Endothelial cell of umbilical vein (primary cell): ENCODE results near the gene RTL10. TPM values are rescaled to one million over a fixed set of nuclear protein-coding genes. Genes with fewer than 3 reads are reported as not detected.

Experiments used
- BruUV-seq: library from RNA; stranded (reverse); fragments of 400-500 nt; replicated peaks from 2 replicates; lab custom pipeline; 2021; lab: Mats Ljungman, UMichigan
- CTCF ChIA-PET: fragments of 300-600, 350-600 bp; sonication (Branson Sonifier 250); formaldehyde crosslinking; loops from one replicate; lab custom pipeline; 2021; ENCODE audit warnings: antibody characterized with exemption, inconsistent platforms; lab: Charles Lee
- POLR2A ChIA-PET: fragments of 300-600, 350-600 bp; sonication (Branson Sonifier 250); formaldehyde crosslinking; loops from one replicate; lab custom pipeline; 2021; ENCODE audit warnings: antibody characterized with exemption, inconsistent platforms; lab: Charles Lee
- DNase-seq: peaks from one replicate; pipeline ENCODE4 v3.0.0-alpha.2; 2011; ENCODE audit warnings: low read depth, low spot score
- FAIRE-seq: peaks from 2 replicates; lab custom pipeline; 2011; peaks lifted over from hg19 to GRCh38; lab: Jason Lieb, UNC
- H2AFZ ChIP-seq: 2 replicates; pipeline ENCODE4 v1.6.0; 2012; ENCODE audit warnings: low read depth, low read length, control low read depth, inconsistent platforms
- H3K27ac ChIP-seq: 2 replicates; pipeline ENCODE4 v1.5.1; 2011; ENCODE audit warnings: low read depth, mild to moderate bottlenecking, control low read depth, low read length, moderate library complexity; ENCODE audit not compliant: insufficient read depth
- H3K27me3 ChIP-seq, 2 experiments: 2 replicates each; pipeline versions ENCODE4 v1.6.0 to v1.6.1; 2011; ENCODE audit warnings: low read length in 2 of 2, mixed read lengths in 1 of 2; ENCODE audit not compliant: control insufficient read depth in 2 of 2, insufficient read depth in 2 of 2
- H3K36me3 ChIP-seq, 2 experiments: 2 replicates in 1 of 2; 3 replicates in 1 of 2; pipeline ENCODE4 v1.5.1; 2011; ENCODE audit warnings: low read length in 2 of 2, mild to moderate bottlenecking in 1 of 2, moderate library complexity in 1 of 2; ENCODE audit not compliant: control insufficient read depth in 2 of 2, insufficient read depth in 2 of 2; ENCODE audit errors: extremely low read depth in 1 of 2
- H3K4me1 ChIP-seq: 3 replicates; pipeline ENCODE4 v1.5.1; 2011; ENCODE audit warnings: mild to moderate bottlenecking, low read length; ENCODE audit not compliant: control insufficient read depth, insufficient read depth; ENCODE audit errors: extremely low read depth
- H3K4me2 ChIP-seq: 2 replicates; pipeline ENCODE4 v1.6.1; 2011; ENCODE audit warnings: low read length, control low read depth, mixed read lengths; ENCODE audit not compliant: insufficient read depth
- H3K4me3 ChIP-seq, 3 experiments: fragments of 200-600 bp in 1 of 3; sonication (generic), shearing (Covaris generic) in 1 of 3; replicated peaks in 1 of 3; 2 replicates each; pipeline ENCODE4 v1.5.1; 2011 to 2016; ENCODE audit warnings: control low read depth in 3 of 3, low read length in 3 of 3, mild to moderate bottlenecking in 2 of 3, inconsistent platforms in 1 of 3, low read depth in 1 of 3, moderate library complexity in 1 of 3; ENCODE audit not compliant: insufficient read depth in 1 of 3
- H3K79me2 ChIP-seq: 2 replicates; pipeline ENCODE4 v1.6.0; 2012; ENCODE audit warnings: low read length, inconsistent platforms; ENCODE audit not compliant: control insufficient read depth, insufficient read depth
- H3K9ac ChIP-seq: replicated peaks from 2 replicates; pipeline ENCODE3; 2011; ENCODE audit warnings: low read length, control low read depth; ENCODE audit not compliant: insufficient read depth; ENCODE audit errors: extremely low read depth
- H3K9me1 ChIP-seq: replicated peaks from 3 replicates; pipeline ENCODE4 v1.6.0; 2011; ENCODE audit warnings: mild to moderate bottlenecking, low read length; ENCODE audit not compliant: control insufficient read depth, insufficient read depth; ENCODE audit errors: extremely low read depth
- H3K9me3 ChIP-seq: replicated peaks from 2 replicates; pipeline ENCODE4 v1.5.1; 2012; ENCODE audit warnings: low read length, inconsistent platforms; ENCODE audit not compliant: control insufficient read depth, insufficient read depth
- H4K20me1 ChIP-seq: replicated peaks from 2 replicates; pipeline ENCODE3; 2011; ENCODE audit warnings: mild to moderate bottlenecking, low read length; ENCODE audit not compliant: control insufficient read depth, insufficient read depth; ENCODE audit errors: extremely low read depth
- EZH2 ChIP-seq: IDR thresholded peaks from 2 replicates; pipeline ENCODE4 v1.6.1; 2012; ENCODE audit warnings: borderline replicate concordance, low read depth, mild to moderate bottlenecking, moderate library complexity, low read length, inconsistent platforms; ENCODE audit not compliant: severe bottlenecking
- FOS ChIP-seq: IDR thresholded peaks from 2 replicates; pipeline ENCODE4 v1.6.1; 2011; ENCODE audit warnings: mild to moderate bottlenecking, low read length, moderate library complexity, borderline replicate concordance; ENCODE audit not compliant: insufficient read depth
- GATA2 ChIP-seq: IDR thresholded peaks from 2 replicates; pipeline ENCODE4 v1.7.0; 2011; ENCODE audit warnings: low read depth, mild to moderate bottlenecking, moderate library complexity, mixed read lengths, low read length; ENCODE audit not compliant: insufficient read length, insufficient read depth
- JUN ChIP-seq: IDR thresholded peaks from 2 replicates; pipeline ENCODE4 v1.6.1; 2011; ENCODE audit warnings: borderline replicate concordance, low read depth; ENCODE audit not compliant: insufficient read length, insufficient read depth
- MAX ChIP-seq: IDR thresholded peaks from 2 replicates; pipeline ENCODE4 v1.6.1; 2011; ENCODE audit not compliant: insufficient read depth, insufficient read length
- MYC ChIP-seq: IDR thresholded peaks from one replicate; pipeline ENCODE4 v1.6.1; 2011; ENCODE audit warnings: mild to moderate bottlenecking, low read depth, low read length
- POLR2A ChIP-seq: IDR thresholded peaks from 2 replicates; pipeline ENCODE4 v1.6.1; 2012; ENCODE audit warnings: low read depth, mild to moderate bottlenecking, control low read depth, low read length
- POLR2AphosphoS5 ChIP-seq: IDR thresholded peaks from 2 replicates; pipeline ENCODE4 v1.6.1; 2012; ENCODE audit warnings: low read depth, mild to moderate bottlenecking, control low read depth, low read length, moderate library complexity; ENCODE audit not compliant: insufficient read depth
- dilution Hi-C: fragments of 300-500 bp; cut with MboI; formaldehyde crosslinking; loops from one replicate; pipeline ENCODE4 v1.15.0; 2019; ENCODE audit warnings: low sequenced_read_pairs; ENCODE audit not compliant: extremely low pct_ligation_motif_present
- intact Hi-C: fragments of 100-400 bp; cut with micrococcal nuclease; formaldehyde crosslinking; loops from one replicate; pipeline ENCODE4 v1.10.0; 2022
- polyA plus RNA-seq, 4 experiments: library from polyadenylated mRNA; depleted of rRNA in 3 of 4; stranded (reverse) in 3 of 4; unstranded in 1 of 4; fragments of >200 nt; gene quantifications; 2 replicates each; pipeline versions ENCODE4 v1.2.1 to v1.2.3, GENCODE V29; 2011 to 2012; ENCODE audit warnings: missing spikeins in 1 of 4
- total RNA-seq: library from RNA; stranded (reverse); gene quantifications from 2 replicates; pipeline ENCODE4 v1.2.3, GENCODE V29; 2021
- TF ChIP-seq, protein P1 (sequence below), 2 donors: IDR thresholded peaks; 1 replicate in 1 of 2; 2 replicates in 1 of 2; pipeline ENCODE4 v1.5.1; 2011; ENCODE audit warnings: low read length in 2 of 2, mild to moderate bottlenecking in 2 of 2, moderate library complexity in 2 of 2, control low read depth in 1 of 2, inconsistent platforms in 1 of 2, low read depth in 1 of 2; ENCODE audit not compliant: insufficient read depth in 1 of 2; ENCODE audit errors: extremely low read depth in 1 of 2

The RTL10 gene
- total and polyA plus RNA-seq, 2 donors (not counting 3 experiments of a cell fraction or from before 2014, with no cell fraction given) = 31.9 to 40.8 TPM

- TF ChIP-seq, protein P1, sequence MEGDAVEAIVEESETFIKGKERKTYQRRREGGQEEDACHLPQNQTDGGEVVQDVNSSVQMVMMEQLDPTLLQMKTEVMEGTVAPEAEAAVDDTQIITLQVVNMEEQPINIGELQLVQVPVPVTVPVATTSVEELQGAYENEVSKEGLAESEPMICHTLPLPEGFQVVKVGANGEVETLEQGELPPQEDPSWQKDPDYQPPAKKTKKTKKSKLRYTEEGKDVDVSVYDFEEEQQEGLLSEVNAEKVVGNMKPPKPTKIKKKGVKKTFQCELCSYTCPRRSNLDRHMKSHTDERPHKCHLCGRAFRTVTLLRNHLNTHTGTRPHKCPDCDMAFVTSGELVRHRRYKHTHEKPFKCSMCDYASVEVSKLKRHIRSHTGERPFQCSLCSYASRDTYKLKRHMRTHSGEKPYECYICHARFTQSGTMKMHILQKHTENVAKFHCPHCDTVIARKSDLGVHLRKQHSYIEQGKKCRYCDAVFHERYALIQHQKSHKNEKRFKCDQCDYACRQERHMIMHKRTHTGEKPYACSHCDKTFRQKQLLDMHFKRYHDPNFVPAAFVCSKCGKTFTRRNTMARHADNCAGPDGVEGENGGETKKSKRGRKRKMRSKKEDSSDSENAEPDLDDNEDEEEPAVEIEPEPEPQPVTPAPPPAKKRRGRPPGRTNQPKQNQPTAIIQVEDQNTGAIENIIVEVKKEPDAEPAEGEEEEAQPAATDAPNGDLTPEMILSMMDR (IDR thresholded peaks at IDR 0.05; ENCODE audit: extremely low read depth in 1 of 2, insufficient read depth in 1 of 2, low read depth in 1 of 2, low read length in 2 of 2) = no peak
- no peak for TF ChIP-seq FOS
- TF ChIP-seq JUN = no peak
- TF ChIP-seq MAX = no peak
- no peak for TF ChIP-seq MYC
- no peak for TF ChIP-seq GATA2
- no peak for TF ChIP-seq EZH2
- no peak for TF ChIP-seq POLR2AphosphoS5
- no peak for TF ChIP-seq POLR2A
- Histone ChIP-seq H4K20me1 (no peaks in the 10 kb centered on the region), H3K9ac (no peak overlapping the region), H3K9me3 (no peaks in the 10 kb centered on the region), H3K4me3 (no peak overlapping the region), H2AFZ (no peak overlapping the region), H3K79me2 (no peaks in the 10 kb centered on the region), H3K27ac (no peak overlapping the region), H3K4me2 (no peak overlapping the region), H3K9me1 (no peaks in the 10 kb centered on the region), H3K4me1 (no peaks in the 10 kb centered on the region), H3K36me3 (no peaks in the 10 kb centered on the region), H3K27me3 (no peaks in the 10 kb centered on the region)
- no TSS peak for BruUV-seq
- DNase-seq (no peak), FAIRE-seq (no peak)
- intact Hi-C loops (no loop called here), dilution Hi-C loops (no loop called here)
- ChIA-PET POLR2A (no interaction called here), CTCF (no interaction called here)
Measured at GRCh38 chr22:19831016-19831415, 23.7 kb downstream of the RTL10 start.
